Measurements from ENCODE around the gene CADM2. TPM values are rescaled to one million over a fixed set of nuclear protein-coding genes. Genes with fewer than 3 reads are reported as not detected.

The CADM2 gene
- total RNA-seq, 1 experiment from 2014 or later, result 10.9 TPM

- H3K23me2 ChIP-seq (ENCODE audit: insufficient read length, low read depth, low read length, poor library complexity, severe bottlenecking), result no peaks in the 10 kb centered on the region
- peaks cover 0 to 2% of the 10 kb centered on the region in 2 experiments; a peak in 1 of 4 replicates for H3K4me1 Mint-ChIP-seq
- TF ChIP-seq CTCF (conservative IDR thresholded peaks at IDR 0.05), result no peak
- H2BK12ac ChIP-seq (ENCODE audit: insufficient read length, low read depth, low read length), result no peak overlapping the region
- no peak overlapping the region for H3K9ac ChIP-seq (ENCODE audit: extremely low read depth, insufficient read length, low read length)
- peaks cover 0 to 3% of the 10 kb centered on the region in 2 experiments; a peak in 1 of 5 replicates for H3K9me3 Mint-ChIP-seq
- H3K18ac ChIP-seq (ENCODE audit: insufficient read length, low read depth, low read length), result no peak overlapping the region
- DNase-seq, result no peak
- H2BK20ac ChIP-seq (ENCODE audit: low read depth, low read length, poor library complexity, severe bottlenecking), result no peak overlapping the region
- H4K91ac ChIP-seq (ENCODE audit: insufficient read length, low read depth, low read length), result no peak overlapping the region
- no peak overlapping the region for H3K4me3 Mint-ChIP-seq
- H4K8ac ChIP-seq (replicated peaks; ENCODE audit: insufficient read length, low read depth, low read length), result no peak overlapping the region
- H3K27ac Mint-ChIP-seq, result no peak overlapping the region
- no peak overlapping the region for H3T11ph ChIP-seq (ENCODE audit: low read length)
- H3K9me3 ChIP-seq (ENCODE audit: control insufficient read depth, low read depth, low read length), result no peaks in the 10 kb centered on the region
- H2BK5ac ChIP-seq (ENCODE audit: insufficient read length, low read length), result no peak overlapping the region
- H3K27me3 ChIP-seq (ENCODE audit: insufficient read depth, low read length), result no peaks in the 10 kb centered on the region
- no peak overlapping the region for H3K56ac ChIP-seq (ENCODE audit: insufficient read length, low read depth, low read length)
- H3K79me2 ChIP-seq (ENCODE audit: insufficient read depth, low read length), result no peaks in the 10 kb centered on the region
- H3K4me2 ChIP-seq (ENCODE audit: insufficient read depth, insufficient read length, low read length), result no peak overlapping the region
- no peak overlapping the region for H2AK5ac ChIP-seq (ENCODE audit: insufficient read length, low read length)
- no peak overlapping the region for H3K14ac ChIP-seq (ENCODE audit: insufficient read depth, low read length)
- H3K23ac ChIP-seq (ENCODE audit: insufficient read length, low read depth, low read length), result no peak overlapping the region
- no peaks in the 10 kb centered on the region; the same call in 1 of the 2 replicates for H3K4me1 ChIP-seq (ENCODE audit: insufficient read depth, low read length)
- H3K79me1 ChIP-seq (ENCODE audit: insufficient read depth, low read depth, low read length, poor library complexity, severe bottlenecking), result no peaks in the 10 kb centered on the region
- H2AFZ ChIP-seq (ENCODE audit: low read length), result no peak overlapping the region
- no peak overlapping the region for H3K27ac ChIP-seq (ENCODE audit: insufficient read length, low read depth, low read length)
- H4K20me1 ChIP-seq (ENCODE audit: control insufficient read depth, insufficient read depth, insufficient read length), result no peaks in the 10 kb centered on the region
- no peaks in the 10 kb centered on the region for H3K36me3 Mint-ChIP-seq (ENCODE audit: insufficient read depth in 1 of 3, low read depth in 3 of 3)
- H2BK15ac ChIP-seq (ENCODE audit: low read depth, low read length), result no peak overlapping the region
- no peak overlapping the region for H3K4ac ChIP-seq (ENCODE audit: low read depth, low read length)
- H4K5ac ChIP-seq (ENCODE audit: insufficient read length, low read depth, low read length), result no peak overlapping the region
- H3K27me3 Mint-ChIP-seq (ENCODE audit: low read depth), result no peaks in the 10 kb centered on the region
- no peak overlapping the region for H2BK120ac ChIP-seq (ENCODE audit: low read depth, low read length, poor library complexity, severe bottlenecking)
Measured at GRCh38 chr3:85862893-85863455, 904.2 kb downstream of the CADM2 start.

All from H9 (cell line).